ENCODE measurements around the gene RIMBP2. TPM values are rescaled to one million over a fixed set of nuclear protein-coding genes. Genes with fewer than 3 reads are reported as not detected.

RIMBP2 gene
- total RNA-seq, 6 experiments from 2014 or later = not detected

- Mint-ChIP-seq H3K9me3 (peaks cover 82% of the 10 kb centered on the region), H3K4me3 (no peak overlapping the region), H3K27me3 (ENCODE audit: insufficient read depth) (peaks cover 4% of the 10 kb centered on the region), H3K36me3 (ENCODE audit: low read depth) (0 out of 2 replicates have a peak, but pooled peaks cover 7% of the 10 kb centered on the region), H3K27ac (no peak overlapping the region), H3K4me1 (ENCODE audit: low read depth) (no peaks in the 10 kb centered on the region)
- TF ChIP-seq CTCF (IDR thresholded peaks at IDR 0.05) = no peak
- no peak for DNase-seq
Measured at GRCh38 chr12:130468700-130469245, 247.3 kb downstream of the RIMBP2 start.

- Mint-ChIP-seq H3K36me3 (ENCODE audit: low read depth) (0 out of 2 replicates have a peak, but pooled peaks cover 7% of the 10 kb centered on the region), H3K27me3 (ENCODE audit: insufficient read depth) (peaks cover 4% of the 10 kb centered on the region), H3K9me3 (peaks cover 82% of the 10 kb centered on the region), H3K4me3 (no peak overlapping the region), H3K4me1 (ENCODE audit: low read depth) (no peaks in the 10 kb centered on the region), H3K27ac (no peak overlapping the region)
- TF ChIP-seq CTCF (IDR thresholded peaks at IDR 0.05) = no peak
- DNase-seq = no peak
Measured at GRCh38 chr12:130468186-130468585, 247.9 kb downstream of the RIMBP2 start.

GRCh38 chr12:130465626-130466025 is 250.5 kb downstream of the RIMBP2 start:
- H3K9me3 Mint-ChIP-seq = peaks cover 69% of the 10 kb centered on the region
- no peaks in the 10 kb centered on the region; the same call in 1 of the 2 replicates for H3K27me3 Mint-ChIP-seq (ENCODE audit: insufficient read depth)
- H3K36me3 Mint-ChIP-seq (ENCODE audit: low read depth) = 0 out of 2 replicates have a peak, but pooled peaks cover 7% of the 10 kb centered on the region
- no peak overlapping the region for H3K4me3 Mint-ChIP-seq
- no peak for TF ChIP-seq CTCF (IDR thresholded peaks at IDR 0.05)
- H3K4me1 Mint-ChIP-seq (ENCODE audit: low read depth) = no peaks in the 10 kb centered on the region
- no peak overlapping the region for H3K27ac Mint-ChIP-seq
- no peak for DNase-seq

GRCh38 chr12:130465046-130465445 is 251.1 kb downstream of the RIMBP2 start:
- DNase-seq = no peak
- no peaks in the 10 kb centered on the region; the same call in 1 of the 2 replicates for H3K27me3 Mint-ChIP-seq (ENCODE audit: insufficient read depth)
- H3K4me3 Mint-ChIP-seq = no peak overlapping the region
- no peaks in the 10 kb centered on the region for H3K4me1 Mint-ChIP-seq (ENCODE audit: low read depth)
- H3K9me3 Mint-ChIP-seq = peaks cover 70% of the 10 kb centered on the region
- TF ChIP-seq CTCF (IDR thresholded peaks at IDR 0.05) = no peak
- H3K27ac Mint-ChIP-seq = no peak overlapping the region
- H3K36me3 Mint-ChIP-seq (ENCODE audit: low read depth) = 0 out of 2 replicates have a peak, but pooled peaks cover 7% of the 10 kb centered on the region

GRCh38 chr12:130463818-130464670 is 252.1 kb downstream of the RIMBP2 start:
- Mint-ChIP-seq H3K36me3 (ENCODE audit: low read depth) (0 out of 2 replicates have a peak, but pooled peaks cover 7% of the 10 kb centered on the region), H3K27me3 (ENCODE audit: insufficient read depth) (no peaks in the 10 kb centered on the region; the same call in 1 of the 2 replicates), H3K4me3 (no peak overlapping the region), H3K4me1 (ENCODE audit: low read depth) (no peaks in the 10 kb centered on the region), H3K27ac (no peak overlapping the region), H3K9me3 (peaks cover 72% of the 10 kb centered on the region)
- DNase-seq = no peak
- TF ChIP-seq CTCF (IDR thresholded peaks at IDR 0.05) = no peak

Measured in HFFc6 (cell line).